BLaER1 (cell line): ENCODE measurements around the gene PPP1R2B.

ENCODE experiments used
- H3K27ac ChIP-seq: shearing (Covaris generic); formaldehyde crosslinking; 2 replicates; pipeline ENCODE4 v1.8.1; 2022
- H3K27me3 ChIP-seq: shearing (Covaris generic); formaldehyde crosslinking; 2 replicates; pipeline ENCODE4 v1.8.1; 2022
- H3K36me3 ChIP-seq: shearing (Covaris generic); formaldehyde crosslinking; 2 replicates; pipeline ENCODE4 v1.8.1; 2022
- H3K4me1 ChIP-seq: shearing (Covaris generic); formaldehyde crosslinking; 2 replicates; pipeline ENCODE4 v1.8.1; 2022
- H3K4me2 ChIP-seq: shearing (Covaris generic); formaldehyde crosslinking; 2 replicates; pipeline ENCODE4 v1.8.1; 2022
- H3K4me3 ChIP-seq: shearing (Covaris generic); formaldehyde crosslinking; 2 replicates; pipeline ENCODE4 v1.8.1; 2022
- H3K9ac ChIP-seq: shearing (Covaris generic); formaldehyde crosslinking; 2 replicates; pipeline ENCODE4 v1.8.1; 2022
- H3K9me3 ChIP-seq: shearing (Covaris generic); formaldehyde crosslinking; 2 replicates; pipeline ENCODE4 v1.8.1; 2022
- H4K20me1 ChIP-seq: shearing (Covaris generic); formaldehyde crosslinking; 2 replicates; pipeline ENCODE4 v1.8.1; 2022
- Cebpa-rat ChIP-seq: shearing (Covaris generic); IDR thresholded peaks from 2 replicates; pipeline ENCODE4 v1.8.1; 2022

Gene PPP1R2B

GRCh38 chr5:156850206-156850751 lies at the start of gene PPP1R2B:
Gene PPP1R2B (plus strand): TSS chr5:156850295. CDS start chr5:156850563, 268 bp downstream.
- H3K4me1 ChIP-seq: no peaks in the 10 kb centered on the region
- peaks cover 29% of the 10 kb centered on the region for H3K9me3 ChIP-seq
- H3K36me3 ChIP-seq: no peaks in the 10 kb centered on the region
- H3K9ac ChIP-seq: no peak within 1 kb of the TSS
- H3K4me2 ChIP-seq: no peak within 1 kb of the TSS
- H3K27me3 ChIP-seq: no peaks in the 10 kb centered on the region
- H3K27ac ChIP-seq: no peak within 1 kb of the TSS
- TF ChIP-seq Cebpa-rat: no peak
- H4K20me1 ChIP-seq: no peaks in the 10 kb centered on the region
- H3K4me3 ChIP-seq: no peak within 1 kb of the TSS

- Histone ChIP-seq H3K9ac (no peak overlapping the region), H3K9me3 (peaks cover 3% of the 10 kb centered on the region; the same call in 1 of the 2 replicates), H3K36me3 (no peaks in the 10 kb centered on the region), H3K4me2 (no peak overlapping the region), H3K27ac (no peak overlapping the region), H4K20me1 (no peaks in the 10 kb centered on the region), H3K4me1 (no peaks in the 10 kb centered on the region), H3K27me3 (no peaks in the 10 kb centered on the region), H3K4me3 (no peak overlapping the region)
- TF ChIP-seq Cebpa-rat: no peak
These were observed 49.2 kb upstream of the PPP1R2B start for GRCh38 chr5:156800929-156801328.

- Histone ChIP-seq H4K20me1 (no peaks in the 10 kb centered on the region), H3K4me2 (no peak overlapping the region), H3K36me3 (no peaks in the 10 kb centered on the region), H3K27me3 (no peaks in the 10 kb centered on the region), H3K27ac (no peak overlapping the region), H3K4me3 (no peak overlapping the region), H3K9ac (no peak overlapping the region), H3K4me1 (no peaks in the 10 kb centered on the region), H3K9me3 (peaks cover 5% of the 10 kb centered on the region; the same call in 1 of the 2 replicates)
- TF ChIP-seq Cebpa-rat: no peak
These were observed 47.6 kb upstream of the PPP1R2B start for GRCh38 chr5:156802501-156802900.

- no peak overlapping the region for H3K9ac ChIP-seq
- H3K27me3 ChIP-seq: no peaks in the 10 kb centered on the region
- no peak for TF ChIP-seq Cebpa-rat
- H3K4me2 ChIP-seq: no peak overlapping the region
- no peaks in the 10 kb centered on the region for H3K4me1 ChIP-seq
- no peaks in the 10 kb centered on the region for H3K36me3 ChIP-seq
- H3K9me3 ChIP-seq: peaks cover 5% of the 10 kb centered on the region; the same call in 1 of the 2 replicates
- H3K27ac ChIP-seq: no peak overlapping the region
- H3K4me3 ChIP-seq: no peak overlapping the region
- H4K20me1 ChIP-seq: no peaks in the 10 kb centered on the region
These were observed 46.7 kb upstream of the PPP1R2B start for GRCh38 chr5:156803404-156803803.

GRCh38 chr5:156812959-156813358 lies 37.1 kb upstream of the PPP1R2B start:
- Histone ChIP-seq H3K27me3 (no peaks in the 10 kb centered on the region), H4K20me1 (no peaks in the 10 kb centered on the region), H3K9ac (no peak overlapping the region), H3K4me1 (no peaks in the 10 kb centered on the region), H3K27ac (no peak overlapping the region), H3K4me2 (no peak overlapping the region), H3K9me3 (peaks cover 8% of the 10 kb centered on the region), H3K36me3 (no peaks in the 10 kb centered on the region), H3K4me3 (no peak overlapping the region)
- TF ChIP-seq Cebpa-rat: no peak

GRCh38 chr5:156815988-156816599 lies 34.0 kb upstream of the PPP1R2B start:
- no peaks in the 10 kb centered on the region for H3K4me1 ChIP-seq
- no peak overlapping the region for H3K9ac ChIP-seq
- TF ChIP-seq Cebpa-rat: no peak
- H3K9me3 ChIP-seq: peaks cover 3% of the 10 kb centered on the region
- H4K20me1 ChIP-seq: no peaks in the 10 kb centered on the region
- H3K4me2 ChIP-seq: no peak overlapping the region
- no peaks in the 10 kb centered on the region for H3K27me3 ChIP-seq
- no peak overlapping the region for H3K27ac ChIP-seq
- no peaks in the 10 kb centered on the region for H3K36me3 ChIP-seq
- no peak overlapping the region for H3K4me3 ChIP-seq

- H3K4me2 ChIP-seq: no peak overlapping the region
- no peaks in the 10 kb centered on the region for H3K9me3 ChIP-seq
These were observed 30.6 kb upstream of the PPP1R2B start for GRCh38 chr5:156819537-156819936.

GRCh38 chr5:156819967-156820581 lies 30.0 kb upstream of the PPP1R2B start:
- Histone ChIP-seq H3K36me3 (no peaks in the 10 kb centered on the region), H3K27me3 (no peaks in the 10 kb centered on the region), H3K4me1 (no peaks in the 10 kb centered on the region), H3K4me2 (no peak overlapping the region), H3K9ac (no peak overlapping the region), H4K20me1 (no peaks in the 10 kb centered on the region), H3K9me3 (no peaks in the 10 kb centered on the region), H3K4me3 (no peak overlapping the region), H3K27ac (no peak overlapping the region)
- no peak for TF ChIP-seq Cebpa-rat

More at GRCh38 chr5:156819537-156819936, 30.6 kb upstream of the PPP1R2B start:
- Histone ChIP-seq H3K9ac (no peak overlapping the region), H3K27me3 (no peaks in the 10 kb centered on the region), H3K27ac (no peak overlapping the region), H3K4me1 (no peaks in the 10 kb centered on the region), H4K20me1 (no peaks in the 10 kb centered on the region), H3K4me3 (no peak overlapping the region), H3K36me3 (no peaks in the 10 kb centered on the region)
- no peak for TF ChIP-seq Cebpa-rat

GRCh38 chr5:156824241-156824640 lies 25.9 kb upstream of the PPP1R2B start:
- Histone ChIP-seq H3K9me3 (peaks cover 4% of the 10 kb centered on the region; the same call in 1 of the 2 replicates), H3K4me1 (peaks cover 11% of the 10 kb centered on the region), H3K4me2 (no peak overlapping the region), H3K27me3 (no peaks in the 10 kb centered on the region), H3K27ac (no peak overlapping the region), H3K36me3 (no peaks in the 10 kb centered on the region), H3K4me3 (no peak overlapping the region), H4K20me1 (no peaks in the 10 kb centered on the region), H3K9ac (no peak overlapping the region)
- TF ChIP-seq Cebpa-rat: no peak

- H3K27ac ChIP-seq: no peak overlapping the region
- no peak overlapping the region for H3K9ac ChIP-seq
- H3K4me3 ChIP-seq: no peak overlapping the region
- H3K27me3 ChIP-seq: no peaks in the 10 kb centered on the region
- no peaks in the 10 kb centered on the region for H3K36me3 ChIP-seq
- H3K4me1 ChIP-seq: peaks cover 11% of the 10 kb centered on the region
- H3K9me3 ChIP-seq: peaks cover 4% of the 10 kb centered on the region; the same call in 1 of the 2 replicates
- no peaks in the 10 kb centered on the region for H4K20me1 ChIP-seq
- no peak overlapping the region for H3K4me2 ChIP-seq
- no peak for TF ChIP-seq Cebpa-rat
These were observed 25.3 kb upstream of the PPP1R2B start for GRCh38 chr5:156824800-156825199.
